ENCODE data around the gene ASPDH.
A peak's percentile ranks its signal among the peaks of the same experiment; 100 is the strongest.

ASPDH gene

GRCh38 chr19:50496189-50497021, 17.3 kb downstream of the ASPDH start:
- peak; percentile 53 for DNase-seq (ENCODE audit: low read depth, low spot score)

- DNase-seq (ENCODE audit: low read depth, low spot score), result no peak
Measured at GRCh38 chr19:50495020-50495531, 18.6 kb downstream of the ASPDH start.

- DNase-seq (ENCODE audit: low read depth, low spot score), result no peak
Measured at GRCh38 chr19:50494186-50495019, 19.3 kb downstream of the ASPDH start.

- no peak for DNase-seq (ENCODE audit: low read depth, low spot score)
Measured at GRCh38 chr19:50493171-50493570, 20.5 kb downstream of the ASPDH start.

- no peak for DNase-seq (ENCODE audit: low read depth, low spot score)
Measured at GRCh38 chr19:50492303-50493052, 21.2 kb downstream of the ASPDH start.

- no peak for DNase-seq (ENCODE audit: low read depth, low spot score)
Measured at GRCh38 chr19:50490991-50491472, 22.7 kb downstream of the ASPDH start.

- no peak for DNase-seq (ENCODE audit: low read depth, low spot score)
Measured at GRCh38 chr19:50490411-50490811, 23.3 kb downstream of the ASPDH start.

GRCh38 chr19:50489461-50490011, 24.2 kb downstream of the ASPDH start:
- no peak for DNase-seq (ENCODE audit: low read depth, low spot score)

GRCh38 chr19:50488389-50489194, 25.1 kb downstream of the ASPDH start:
- DNase-seq (ENCODE audit: low read depth, low spot score), result no peak

GRCh38 chr19:50486823-50487515, 26.7 kb downstream of the ASPDH start:
- peak; percentile 47 for DNase-seq (ENCODE audit: low read depth, low spot score)

GRCh38 chr19:50485284-50485955, 28.3 kb downstream of the ASPDH start:
- no peak for DNase-seq (ENCODE audit: low read depth, low spot score)

GRCh38 chr19:50482916-50483315, 30.8 kb downstream of the ASPDH start:
- DNase-seq (ENCODE audit: low read depth, low spot score), result no peak

GRCh38 chr19:50482271-50482855, 31.4 kb downstream of the ASPDH start:
- no peak for DNase-seq (ENCODE audit: low read depth, low spot score)

- DNase-seq (ENCODE audit: low read depth, low spot score), result no peak
Measured at GRCh38 chr19:50481351-50482149, 32.2 kb downstream of the ASPDH start.

- no peak for DNase-seq (ENCODE audit: low read depth, low spot score)
Measured at GRCh38 chr19:50480281-50481111, 33.2 kb downstream of the ASPDH start.

GRCh38 chr19:50479761-50480251, 33.9 kb downstream of the ASPDH start:
- no peak for DNase-seq (ENCODE audit: low read depth, low spot score)

Measured in astrocyte of the hippocampus (primary cell).